ENCODE results near the gene ARHGEF28.

Gene ARHGEF28

DNA sequence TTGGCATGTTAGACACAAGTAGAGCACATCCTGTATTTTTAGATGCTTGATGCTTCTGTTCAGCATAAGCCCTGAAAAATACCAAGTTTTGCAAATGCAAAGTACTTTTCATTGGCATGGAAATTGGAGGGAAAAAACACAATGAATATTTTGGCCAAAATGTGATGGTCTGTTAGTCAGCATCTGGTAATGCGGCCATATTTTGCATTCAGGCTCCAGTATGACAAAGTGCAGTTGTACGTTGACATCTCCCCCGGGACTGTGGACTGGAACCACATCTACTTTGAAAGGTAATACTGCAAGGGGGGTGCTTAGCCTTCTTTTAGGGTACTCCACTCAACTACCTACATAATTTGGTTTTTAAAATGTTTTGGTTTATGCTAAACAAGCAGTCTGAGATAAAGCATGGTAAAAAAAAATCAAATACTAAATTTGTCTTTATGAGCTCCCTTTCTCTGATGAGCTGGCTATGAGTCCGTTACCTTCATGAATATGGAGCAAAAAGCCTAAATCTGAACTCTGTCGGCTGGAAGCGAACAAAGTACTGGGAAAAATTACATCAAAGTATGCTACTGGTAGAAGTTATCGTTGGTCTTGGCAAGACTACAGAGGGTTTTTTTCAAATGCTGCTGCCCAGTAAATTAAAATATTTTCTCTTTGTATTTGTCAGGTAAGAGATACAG lies 297.0 kb downstream of the ARHGEF28 start:
- H3K27ac Mint-ChIP-seq, result no peak overlapping the region
- H3K36me3 Mint-ChIP-seq (ENCODE audit: low read depth), result no peaks in the 10 kb centered on the region
- H3K27me3 Mint-ChIP-seq (ENCODE audit: low read depth), result peaks cover 25% of the 10 kb centered on the region
- H3K4me1 Mint-ChIP-seq (ENCODE audit: low read depth), result no peaks in the 10 kb centered on the region
- H3K4me3 Mint-ChIP-seq, result no peak overlapping the region
- H3K9me3 Mint-ChIP-seq, result no peaks in the 10 kb centered on the region

DNA sequence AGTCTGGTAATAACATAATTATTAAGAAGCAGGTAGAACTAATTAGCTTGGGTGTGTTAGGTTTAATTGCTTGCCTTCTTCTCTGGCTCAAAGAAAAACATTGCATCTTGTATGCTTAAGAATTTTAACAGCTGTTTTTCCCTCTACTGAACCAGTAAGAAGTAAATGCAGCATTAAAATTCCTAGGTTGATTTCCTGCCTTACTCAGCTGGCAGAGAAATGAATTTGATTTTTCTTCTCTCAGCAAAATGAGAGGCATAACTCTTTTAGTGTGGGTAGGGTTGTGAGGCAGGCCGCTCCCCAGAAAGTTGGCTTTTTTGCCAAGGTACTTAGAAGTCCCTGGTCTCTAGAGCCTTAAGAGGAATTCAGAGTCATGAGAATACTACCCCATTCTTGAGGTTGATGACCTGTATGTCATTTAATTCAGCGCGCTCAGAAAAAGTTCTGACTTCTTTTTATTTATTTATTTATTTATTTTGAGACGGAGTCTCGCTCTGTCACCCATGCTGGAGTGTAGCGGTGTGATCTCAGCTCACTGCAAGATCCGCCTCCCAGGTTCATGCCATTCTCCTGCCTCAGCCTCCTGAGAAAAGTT lies 302.6 kb downstream of the ARHGEF28 start:
- no peak overlapping the region for H3K27ac Mint-ChIP-seq
- H3K9me3 Mint-ChIP-seq, result no peaks in the 10 kb centered on the region
- H3K4me3 Mint-ChIP-seq, result no peak overlapping the region
- H3K36me3 Mint-ChIP-seq (ENCODE audit: low read depth), result no peaks in the 10 kb centered on the region
- H3K4me1 Mint-ChIP-seq (ENCODE audit: low read depth), result no peaks in the 10 kb centered on the region
- peaks cover 16% of the 10 kb centered on the region for H3K27me3 Mint-ChIP-seq (ENCODE audit: low read depth)

DNA sequence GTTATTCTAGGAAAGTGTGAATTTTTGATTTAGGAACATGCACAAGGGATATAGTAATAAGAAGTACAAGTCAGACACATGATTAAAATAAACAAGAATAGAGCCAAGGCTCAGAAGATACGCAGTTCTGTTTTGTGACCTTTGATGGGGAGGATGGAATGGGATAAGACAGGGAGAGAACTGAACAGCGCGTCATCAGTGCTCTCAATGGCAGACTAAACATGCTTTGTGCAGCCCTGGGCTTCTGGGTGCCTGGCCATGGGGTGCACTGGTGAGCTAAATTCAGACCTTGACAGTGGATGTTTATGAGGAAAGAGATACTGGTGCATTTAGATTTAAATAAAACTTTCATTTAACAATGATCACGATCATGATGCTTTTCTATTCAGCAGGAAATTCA lies 309.7 kb downstream of the ARHGEF28 start:
- H3K36me3 Mint-ChIP-seq (ENCODE audit: low read depth), result no peaks in the 10 kb centered on the region
- no peak overlapping the region for H3K4me3 Mint-ChIP-seq
- no peaks in the 10 kb centered on the region for H3K4me1 Mint-ChIP-seq (ENCODE audit: low read depth)
- H3K9me3 Mint-ChIP-seq, result no peaks in the 10 kb centered on the region
- no peak overlapping the region for H3K27ac Mint-ChIP-seq
- H3K27me3 Mint-ChIP-seq (ENCODE audit: low read depth), result peaks cover 17% of the 10 kb centered on the region

DNA sequence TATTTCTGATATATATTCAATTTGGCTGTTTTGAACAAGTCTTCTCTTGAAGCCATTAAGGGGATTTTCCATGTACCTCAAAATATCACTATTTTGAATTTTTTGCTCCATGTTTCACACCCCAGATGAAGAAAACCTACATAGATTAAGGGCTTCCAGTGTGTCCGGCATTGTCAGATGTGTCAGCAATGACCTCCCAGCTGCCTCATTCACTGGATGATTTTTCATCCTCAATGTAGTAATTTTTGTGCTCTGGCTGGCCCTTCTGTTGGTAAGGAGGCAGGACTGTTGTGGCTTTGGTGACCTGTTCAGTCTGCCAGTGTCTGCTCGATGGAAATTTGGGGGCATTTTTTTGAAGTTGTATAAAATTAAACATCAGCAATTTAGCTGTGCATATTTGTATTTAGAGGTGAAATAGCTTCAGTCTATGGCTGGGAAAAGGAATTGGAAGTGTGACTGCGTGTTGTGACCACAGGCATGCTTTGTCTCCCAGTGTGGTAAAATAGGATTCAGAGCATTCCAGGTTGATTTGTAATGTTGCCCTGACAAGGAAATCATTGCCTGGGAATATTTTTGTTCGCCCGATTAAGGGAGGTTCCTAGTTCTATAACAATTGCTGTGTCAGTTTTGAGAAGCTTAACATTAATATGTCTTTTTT lies 312.4 kb downstream of the ARHGEF28 start:
- no peaks in the 10 kb centered on the region for H3K36me3 Mint-ChIP-seq (ENCODE audit: low read depth)
- H3K27me3 Mint-ChIP-seq (ENCODE audit: low read depth), result peaks cover 5% of the 10 kb centered on the region
- H3K9me3 Mint-ChIP-seq, result no peaks in the 10 kb centered on the region
- H3K4me3 Mint-ChIP-seq, result no peak overlapping the region
- no peak overlapping the region for H3K27ac Mint-ChIP-seq
- H3K4me1 Mint-ChIP-seq (ENCODE audit: low read depth), result no peaks in the 10 kb centered on the region

DNA sequence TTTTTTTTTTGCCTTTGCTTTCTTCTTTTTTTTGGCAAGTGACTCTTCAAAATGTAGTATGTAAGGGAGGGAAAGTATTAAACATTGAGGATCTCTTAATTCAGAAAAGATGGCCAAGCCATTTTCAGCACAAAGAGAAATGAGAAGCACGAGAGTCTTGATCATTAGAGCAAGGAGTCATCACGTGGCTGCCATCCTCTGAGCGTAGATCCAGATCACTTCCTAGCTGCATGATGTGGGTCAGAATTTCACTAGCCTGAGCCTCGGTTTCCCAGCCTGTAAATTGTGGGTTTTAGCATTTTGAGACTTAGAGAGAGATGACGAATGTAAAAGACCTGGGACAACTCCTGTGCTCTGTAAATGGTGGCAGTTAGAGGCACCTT lies 312.9 kb downstream of the ARHGEF28 start:
- Mint-ChIP-seq H3K27me3 (ENCODE audit: low read depth) (peaks cover 5% of the 10 kb centered on the region), H3K4me3 (no peak overlapping the region), H3K36me3 (ENCODE audit: low read depth) (no peaks in the 10 kb centered on the region)

DNA sequence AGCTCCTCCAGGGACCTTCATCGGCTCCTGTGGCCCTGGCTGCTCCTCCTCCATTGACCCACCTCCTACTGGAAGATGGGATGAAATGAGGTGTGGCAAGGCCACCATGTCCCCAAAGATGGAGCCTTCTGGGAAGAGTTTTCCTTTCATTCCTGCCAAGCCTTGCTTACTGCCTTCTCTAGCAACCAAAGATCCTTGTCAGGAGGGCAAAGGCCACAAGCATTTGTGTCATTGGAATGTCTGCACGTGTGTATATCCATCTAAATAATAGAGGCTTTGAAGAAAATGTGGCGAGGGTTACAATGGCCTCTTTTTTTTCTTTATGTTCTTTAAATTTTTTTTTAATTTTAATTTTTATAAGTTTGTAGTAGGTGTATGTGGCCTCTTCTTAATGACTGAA lies 313.6 kb downstream of the ARHGEF28 start:
- H3K27ac Mint-ChIP-seq, result no peak overlapping the region
- H3K27me3 Mint-ChIP-seq (ENCODE audit: low read depth), result peaks cover 5% of the 10 kb centered on the region
- H3K4me1 Mint-ChIP-seq (ENCODE audit: low read depth), result no peaks in the 10 kb centered on the region
- H3K4me3 Mint-ChIP-seq, result no peak overlapping the region
- H3K36me3 Mint-ChIP-seq (ENCODE audit: low read depth), result no peaks in the 10 kb centered on the region
- peaks cover 3% of the 10 kb centered on the region for H3K9me3 Mint-ChIP-seq

More for the DNA sequence above, 312.9 kb downstream of the ARHGEF28 start:
- Mint-ChIP-seq H3K4me1 (ENCODE audit: low read depth) (no peaks in the 10 kb centered on the region), H3K27ac (no peak overlapping the region), H3K9me3 (no peaks in the 10 kb centered on the region)

DNA sequence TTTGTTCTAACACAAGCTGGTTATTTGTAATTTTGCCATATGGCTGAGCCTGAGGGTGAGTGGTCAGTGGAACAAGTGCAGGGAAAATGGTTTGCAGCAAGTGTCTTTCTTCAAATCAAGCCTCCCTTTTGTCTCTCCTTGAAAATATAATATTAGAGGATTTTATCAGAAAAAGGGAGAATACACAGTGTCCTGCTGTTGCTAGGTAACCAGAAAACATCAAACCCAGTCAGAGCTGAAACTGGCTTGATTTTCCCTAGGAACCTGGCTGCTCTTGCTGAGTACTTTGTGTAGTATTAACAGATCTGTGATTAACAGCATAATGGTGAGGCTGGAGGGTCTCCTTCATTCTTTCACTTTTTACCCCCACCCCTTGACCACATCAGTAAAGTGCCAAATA lies 314.0 kb downstream of the ARHGEF28 start:
- H3K27me3 Mint-ChIP-seq (ENCODE audit: low read depth), result peaks cover 5% of the 10 kb centered on the region
- no peaks in the 10 kb centered on the region for H3K4me1 Mint-ChIP-seq (ENCODE audit: low read depth)
- H3K9me3 Mint-ChIP-seq, result peaks cover 3% of the 10 kb centered on the region
- H3K36me3 Mint-ChIP-seq (ENCODE audit: low read depth), result no peaks in the 10 kb centered on the region
- no peak overlapping the region for H3K4me3 Mint-ChIP-seq
- H3K27ac Mint-ChIP-seq, result no peak overlapping the region

DNA sequence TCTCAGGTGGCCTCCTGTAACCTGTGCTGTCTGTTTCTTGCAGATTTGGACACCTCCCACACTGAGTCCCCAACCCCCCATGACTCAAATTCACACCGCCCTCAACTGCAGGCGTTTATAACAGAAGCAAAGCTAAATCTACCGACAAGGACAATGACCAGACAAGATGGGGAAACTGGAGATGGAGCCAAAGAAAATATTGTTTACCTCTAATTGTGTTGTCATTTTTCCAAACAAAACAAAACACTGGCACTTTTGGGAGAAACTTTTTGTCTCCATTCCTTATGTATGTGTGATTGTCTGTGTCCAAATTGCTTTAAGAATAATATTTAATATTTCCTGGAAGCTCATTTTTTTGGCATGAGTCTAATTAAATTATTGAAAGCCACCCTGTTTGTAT lies 314.8 kb downstream of the ARHGEF28 start:
- peaks cover 1% of the 10 kb centered on the region for H3K27me3 Mint-ChIP-seq (ENCODE audit: low read depth)
- no peaks in the 10 kb centered on the region for H3K36me3 Mint-ChIP-seq (ENCODE audit: low read depth)
- H3K27ac Mint-ChIP-seq, result no peak overlapping the region
- H3K4me1 Mint-ChIP-seq (ENCODE audit: low read depth), result no peaks in the 10 kb centered on the region
- H3K9me3 Mint-ChIP-seq, result peaks cover 3% of the 10 kb centered on the region
- H3K4me3 Mint-ChIP-seq, result no peak overlapping the region

DNA sequence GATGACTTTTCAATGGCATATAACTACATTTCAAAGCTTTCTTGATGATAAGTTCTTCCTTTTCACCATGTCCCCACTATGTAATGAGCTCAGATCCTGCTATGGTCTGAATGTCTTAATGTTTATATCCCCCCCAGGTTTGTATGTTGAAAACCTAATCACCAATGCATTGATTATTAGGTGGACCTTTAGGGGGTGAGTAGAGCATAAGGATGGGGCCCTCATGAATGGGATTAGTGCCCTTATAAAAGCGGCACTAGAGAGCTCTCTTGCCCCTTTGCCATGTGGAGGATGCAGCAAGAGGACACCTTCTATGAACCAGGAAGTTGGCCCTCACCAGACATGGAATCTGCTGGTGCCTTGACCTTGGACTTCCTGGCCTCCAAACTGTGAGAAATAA lies 316.8 kb downstream of the ARHGEF28 start:
- no peaks in the 10 kb centered on the region for H3K4me1 Mint-ChIP-seq (ENCODE audit: low read depth)
- no peaks in the 10 kb centered on the region for H3K27me3 Mint-ChIP-seq (ENCODE audit: low read depth)
- H3K4me3 Mint-ChIP-seq, result no peak overlapping the region
- peaks cover 3% of the 10 kb centered on the region for H3K9me3 Mint-ChIP-seq
- no peaks in the 10 kb centered on the region for H3K36me3 Mint-ChIP-seq (ENCODE audit: low read depth)
- no peak overlapping the region for H3K27ac Mint-ChIP-seq

DNA sequence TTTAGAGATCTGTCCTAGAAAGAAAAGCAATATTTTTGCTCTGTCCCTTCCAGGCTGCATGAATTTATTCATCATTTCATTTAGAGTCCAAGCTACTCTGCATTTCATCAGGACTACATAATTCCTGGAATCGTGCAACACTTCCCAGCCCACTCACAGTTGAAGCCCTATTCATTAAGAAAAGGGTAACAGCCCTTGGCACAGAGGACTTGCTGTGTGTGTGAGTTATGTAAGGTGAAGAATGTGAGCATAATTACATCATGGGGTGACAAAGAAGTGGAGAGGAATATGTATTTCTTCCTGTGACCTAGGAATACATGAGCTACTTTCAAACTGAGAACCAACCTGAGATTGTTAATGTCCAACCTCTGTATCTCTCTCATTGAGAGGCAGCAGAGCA lies 317.4 kb downstream of the ARHGEF28 start:
- H3K27ac Mint-ChIP-seq, result no peak overlapping the region
- no peak overlapping the region for H3K4me3 Mint-ChIP-seq
- H3K9me3 Mint-ChIP-seq, result peaks cover 3% of the 10 kb centered on the region
- H3K27me3 Mint-ChIP-seq (ENCODE audit: low read depth), result no peaks in the 10 kb centered on the region
- H3K4me1 Mint-ChIP-seq (ENCODE audit: low read depth), result no peaks in the 10 kb centered on the region
- H3K36me3 Mint-ChIP-seq (ENCODE audit: low read depth), result no peaks in the 10 kb centered on the region

DNA sequence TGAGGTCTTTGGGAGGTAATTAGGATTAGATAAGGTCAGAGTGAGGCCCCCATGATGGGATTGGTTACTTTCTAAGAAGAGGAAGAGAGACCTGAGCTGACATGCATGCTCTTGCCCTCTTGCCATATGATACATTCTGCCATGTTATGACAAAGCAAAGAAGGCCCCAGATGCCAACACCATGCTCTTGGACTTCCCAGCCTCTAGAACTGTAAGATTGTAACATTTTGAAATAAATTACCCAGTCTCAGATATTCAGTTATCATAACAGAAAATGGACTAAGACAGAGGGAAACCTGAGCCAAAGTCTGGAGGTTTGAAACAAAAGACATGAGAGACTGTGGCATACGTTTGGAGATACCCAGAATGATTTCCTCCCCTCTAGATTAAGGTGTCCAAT lies 318.6 kb downstream of the ARHGEF28 start:
- H3K36me3 Mint-ChIP-seq (ENCODE audit: low read depth), result no peaks in the 10 kb centered on the region
- H3K27ac Mint-ChIP-seq, result no peak overlapping the region
- H3K4me1 Mint-ChIP-seq (ENCODE audit: low read depth), result no peaks in the 10 kb centered on the region
- no peak overlapping the region for H3K4me3 Mint-ChIP-seq
- peaks cover 3% of the 10 kb centered on the region for H3K9me3 Mint-ChIP-seq
- H3K27me3 Mint-ChIP-seq (ENCODE audit: low read depth), result peaks cover 5% of the 10 kb centered on the region

DNA sequence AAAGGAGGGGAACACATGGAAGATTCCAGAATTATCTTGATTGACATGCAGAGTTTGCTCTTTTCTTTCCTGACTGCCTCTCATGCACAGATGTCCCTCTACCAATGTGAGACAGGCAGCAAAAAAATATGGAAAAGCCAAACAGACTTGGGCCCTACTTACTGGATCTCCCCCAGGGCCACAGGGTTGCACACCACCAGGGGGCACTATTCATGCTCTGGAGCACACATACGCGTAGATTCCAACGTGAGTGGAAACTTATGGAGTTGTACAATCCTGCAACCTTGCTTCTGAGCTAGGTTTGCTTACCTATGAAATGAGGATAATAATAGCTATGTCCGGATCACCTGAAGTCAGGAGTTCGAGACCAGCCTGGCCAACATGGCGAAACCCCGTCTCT lies 319.5 kb downstream of the ARHGEF28 start:
- peaks cover 3% of the 10 kb centered on the region for H3K9me3 Mint-ChIP-seq
- H3K27ac Mint-ChIP-seq, result no peak overlapping the region
- H3K4me1 Mint-ChIP-seq (ENCODE audit: low read depth), result no peaks in the 10 kb centered on the region
- H3K36me3 Mint-ChIP-seq (ENCODE audit: low read depth), result no peaks in the 10 kb centered on the region
- H3K4me3 Mint-ChIP-seq, result no peak overlapping the region
- H3K27me3 Mint-ChIP-seq (ENCODE audit: low read depth), result peaks cover 7% of the 10 kb centered on the region

DNA sequence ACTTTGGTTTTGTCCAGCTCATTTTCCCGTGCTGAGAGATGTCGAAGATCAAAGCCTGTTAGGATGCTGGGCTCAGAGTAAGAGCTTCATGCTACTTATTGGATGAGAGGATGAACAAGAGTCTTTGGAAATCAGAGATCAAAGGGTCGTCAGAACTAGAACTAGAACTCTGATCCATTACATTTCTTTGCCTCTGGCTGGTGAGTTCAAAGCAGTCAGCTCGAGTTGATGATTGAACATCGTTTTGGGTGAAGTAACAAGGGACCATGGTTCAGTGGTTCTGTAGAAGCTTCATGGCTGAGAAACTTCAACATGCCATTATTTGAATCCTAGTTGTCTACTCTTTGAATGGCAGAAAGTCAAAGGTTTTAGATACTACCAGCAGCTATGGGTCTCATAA lies 320.3 kb downstream of the ARHGEF28 start:
- no peaks in the 10 kb centered on the region for H3K4me1 Mint-ChIP-seq (ENCODE audit: low read depth)
- no peak overlapping the region for H3K4me3 Mint-ChIP-seq
- H3K9me3 Mint-ChIP-seq, result peaks cover 3% of the 10 kb centered on the region
- peaks cover 9% of the 10 kb centered on the region for H3K27me3 Mint-ChIP-seq (ENCODE audit: low read depth)
- no peak overlapping the region for H3K27ac Mint-ChIP-seq
- no peaks in the 10 kb centered on the region for H3K36me3 Mint-ChIP-seq (ENCODE audit: low read depth)

DNA sequence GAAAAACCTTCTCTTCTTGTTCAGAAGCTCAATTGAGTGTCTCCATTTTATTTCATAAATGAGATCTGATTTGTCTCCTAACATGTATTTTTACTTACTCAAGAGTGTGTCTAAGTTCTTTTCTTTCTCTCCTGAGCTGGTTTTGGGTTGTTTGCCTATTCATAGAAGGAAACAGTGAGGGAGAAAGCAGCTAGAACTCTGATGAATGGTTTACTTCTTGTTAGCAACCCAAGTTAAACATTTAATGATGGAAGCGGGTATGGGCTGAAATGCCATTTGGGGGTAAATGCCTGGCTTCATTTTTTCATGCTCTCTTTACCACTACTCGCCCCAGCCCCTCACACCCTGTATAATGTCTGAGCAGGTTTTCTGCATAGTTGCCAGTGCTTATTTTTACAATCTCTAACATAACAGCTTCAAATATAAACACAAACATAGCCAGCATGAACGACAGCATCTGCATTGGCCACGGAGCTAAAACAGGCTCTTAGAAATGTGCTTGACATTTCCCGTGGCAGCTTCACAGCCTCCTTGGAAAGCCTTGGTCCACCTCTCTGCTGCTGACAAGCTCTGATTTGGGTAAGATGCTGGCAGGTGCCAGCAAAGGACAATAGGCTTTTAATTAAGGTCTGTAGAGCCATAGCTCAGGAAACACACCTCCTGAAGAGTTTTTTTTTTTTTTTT lies 321.1 kb downstream of the ARHGEF28 start:
- Mint-ChIP-seq H3K4me3 (no peak overlapping the region), H3K36me3 (ENCODE audit: low read depth) (no peaks in the 10 kb centered on the region), H3K27me3 (ENCODE audit: low read depth) (peaks cover 9% of the 10 kb centered on the region), H3K27ac (no peak overlapping the region), H3K9me3 (peaks cover 3% of the 10 kb centered on the region), H3K4me1 (ENCODE audit: low read depth) (no peaks in the 10 kb centered on the region)

Measured in T-helper 1 cell treated with Interleukin-12 subunit alpha and Interleukin-12 subunit beta and Interleukin-4 antibody, amounts not matched to agents 30 μg/mL and 1 μg/mL, for 36 hours (primary cell).